ENCODE data around the gene DNAJC15.

DNA sequence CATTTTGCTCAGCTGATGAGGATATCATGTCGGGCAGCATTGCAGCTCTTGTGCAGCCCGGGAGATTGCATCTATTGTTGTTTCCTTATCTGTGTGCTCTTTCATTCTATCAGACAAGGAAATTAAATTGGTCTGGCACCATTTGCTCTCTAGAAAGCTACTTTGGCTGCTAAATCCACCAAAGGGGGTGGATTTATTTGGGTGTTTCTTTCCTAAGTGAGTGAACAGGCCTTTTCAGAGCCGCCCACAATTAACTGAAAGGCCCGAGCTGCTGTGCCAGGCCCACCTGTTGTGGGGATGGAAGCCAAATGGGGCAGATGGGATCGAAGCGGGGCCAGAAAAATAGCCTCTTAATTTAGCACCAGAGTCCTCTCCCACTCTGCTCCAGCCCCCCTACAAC lies 99.4 kb downstream of the DNAJC15 start:
- no peak for TF ChIP-seq POLR2A (IDR thresholded peaks at IDR 0.05; ENCODE audit: low read length)
- no peak for TF ChIP-seq GATA1 (IDR thresholded peaks at IDR 0.05; ENCODE audit: low read depth, low read length)

Measured in erythroblast (primary cell).